ENCODE measurements around the gene PAK3.

The PAK3 gene

GRCh38 chrX:111262086-111262485 lies 166.1 kb downstream of the PAK3 start:
- DNase-seq (ENCODE audit: low read depth): no peak

GRCh38 chrX:111264385-111264784 lies 168.4 kb downstream of the PAK3 start:
- DNase-seq (ENCODE audit: low read depth): no peak

DNA sequence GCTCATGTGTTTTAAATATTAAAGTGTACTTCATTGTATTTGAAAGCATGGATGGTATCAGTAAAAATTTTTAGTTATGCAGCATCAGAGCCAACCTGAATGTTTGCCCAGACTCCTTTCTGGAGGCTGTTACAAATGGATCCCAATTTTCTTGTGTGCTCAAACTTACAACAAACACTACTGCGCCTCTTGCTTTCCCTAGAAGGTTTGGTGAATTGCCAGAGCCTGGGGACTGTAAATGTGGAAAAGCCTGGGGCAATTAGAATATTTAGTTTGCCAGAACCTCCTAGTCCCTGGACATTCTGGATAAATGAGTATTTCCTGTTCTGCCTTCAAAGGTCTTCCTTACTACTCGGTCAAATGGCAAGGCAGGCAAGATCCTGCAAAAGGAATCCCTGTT lies 169.5 kb downstream of the PAK3 start:
- DNase-seq (ENCODE audit: low read depth): no peak

GRCh38 chrX:111268506-111268905 lies 172.5 kb downstream of the PAK3 start:
- no peak for DNase-seq (ENCODE audit: low read depth)

- DNase-seq (ENCODE audit: low read depth): no peak
These were observed 174.3 kb downstream of the PAK3 start, which contains the start of gene CAPN6 for GRCh38 chrX:111270339-111270738. CAPN6 (minus strand) TSS chrX:111270483; CDS start chrX:111263936, 6,547 bp downstream.

Data from stimulated activated CD4-positive, alpha-beta T cell treated with anti-CD3 and anti-CD28 coated beads, Interleukin-2, amount 100 ng/mL, for 4 hours (primary cell).